ENCODE data around the gene RNF217. TPM values are rescaled to one million over a fixed set of nuclear protein-coding genes. Genes with fewer than 3 reads are reported as not detected.

The RNF217 gene
- total and polyA plus RNA-seq, 2 of the 13 experiments (the other 11 are each of a cell fraction or from before 2014, with no cell fraction given): 2.2 to 2.4 TPM

- TF ChIP-seq, protein P1, sequence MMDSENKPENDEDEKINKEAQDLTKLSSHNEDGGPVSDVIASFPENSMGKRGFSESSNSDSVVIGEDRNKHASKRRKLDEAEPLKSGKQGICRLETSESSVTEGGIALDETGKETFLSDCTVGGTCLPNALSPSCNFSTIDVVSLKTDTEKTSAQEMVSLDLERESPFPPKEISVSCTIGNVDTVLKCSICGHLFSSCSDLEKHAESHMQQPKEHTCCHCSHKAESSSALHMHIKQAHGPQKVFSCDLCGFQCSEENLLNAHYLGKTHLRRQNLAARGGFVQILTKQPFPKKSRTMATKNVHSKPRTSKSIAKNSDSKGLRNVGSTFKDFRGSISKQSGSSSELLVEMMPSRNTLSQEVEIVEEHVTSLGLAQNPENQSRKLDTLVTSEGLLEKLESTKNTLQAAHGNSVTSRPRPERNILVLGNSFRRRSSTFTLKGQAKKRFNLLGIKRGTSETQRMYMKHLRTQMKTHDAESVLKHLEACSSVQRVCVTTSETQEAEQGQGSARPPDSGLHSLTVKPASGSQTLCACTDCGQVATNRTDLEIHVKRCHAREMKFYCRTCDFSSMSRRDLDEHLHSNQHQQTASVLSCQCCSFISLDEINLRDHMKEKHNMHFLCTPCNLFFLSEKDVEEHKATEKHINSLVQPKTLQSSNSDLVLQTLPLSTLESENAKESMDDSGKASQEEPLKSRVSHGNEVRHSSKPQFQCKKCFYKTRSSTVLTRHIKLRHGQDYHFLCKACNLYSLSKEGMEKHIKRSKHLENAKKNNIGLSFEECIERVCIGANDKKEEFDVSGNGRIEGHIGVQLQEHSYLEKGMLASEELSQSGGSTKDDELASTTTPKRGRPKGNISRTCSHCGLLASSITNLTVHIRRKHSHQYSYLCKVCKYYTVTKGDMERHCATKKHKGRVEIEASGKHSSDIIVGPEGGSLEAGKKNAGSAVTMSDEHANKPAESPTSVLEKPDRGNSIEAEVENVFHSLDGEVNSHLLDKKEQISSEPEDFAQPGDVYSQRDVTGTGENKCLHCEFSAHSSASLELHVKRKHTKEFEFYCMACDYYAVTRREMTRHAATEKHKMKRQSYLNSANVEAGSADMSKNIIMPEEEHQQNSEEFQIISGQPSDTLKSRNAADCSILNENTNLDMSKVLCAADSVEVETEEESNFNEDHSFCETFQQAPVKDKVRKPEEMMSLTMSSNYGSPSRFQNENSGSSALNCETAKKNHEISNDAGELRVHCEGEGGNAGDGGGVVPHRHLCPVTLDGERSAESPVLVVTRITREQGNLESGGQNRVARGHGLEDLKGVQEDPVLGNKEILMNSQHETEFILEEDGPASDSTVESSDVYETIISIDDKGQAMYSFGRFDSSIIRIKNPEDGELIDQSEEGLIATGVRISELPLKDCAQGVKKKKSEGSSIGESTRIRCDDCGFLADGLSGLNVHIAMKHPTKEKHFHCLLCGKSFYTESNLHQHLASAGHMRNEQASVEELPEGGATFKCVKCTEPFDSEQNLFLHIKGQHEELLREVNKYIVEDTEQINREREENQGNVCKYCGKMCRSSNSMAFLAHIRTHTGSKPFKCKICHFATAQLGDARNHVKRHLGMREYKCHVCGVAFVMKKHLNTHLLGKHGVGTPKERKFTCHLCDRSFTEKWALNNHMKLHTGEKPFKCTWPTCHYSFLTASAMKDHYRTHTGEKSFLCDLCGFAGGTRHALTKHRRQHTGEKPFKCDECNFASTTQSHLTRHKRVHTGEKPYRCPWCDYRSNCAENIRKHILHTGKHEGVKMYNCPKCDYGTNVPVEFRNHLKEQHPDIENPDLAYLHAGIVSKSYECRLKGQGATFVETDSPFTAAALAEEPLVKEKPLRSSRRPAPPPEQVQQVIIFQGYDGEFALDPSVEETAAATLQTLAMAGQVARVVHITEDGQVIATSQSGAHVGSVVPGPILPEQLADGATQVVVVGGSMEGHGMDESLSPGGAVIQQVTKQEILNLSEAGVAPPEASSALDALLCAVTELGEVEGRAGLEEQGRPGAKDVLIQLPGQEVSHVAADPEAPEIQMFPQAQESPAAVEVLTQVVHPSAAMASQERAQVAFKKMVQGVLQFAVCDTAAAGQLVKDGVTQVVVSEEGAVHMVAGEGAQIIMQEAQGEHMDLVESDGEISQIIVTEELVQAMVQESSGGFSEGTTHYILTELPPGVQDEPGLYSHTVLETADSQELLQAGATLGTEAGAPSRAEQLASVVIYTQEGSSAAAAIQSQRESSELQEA (CRISPR knock-in tag; IDR thresholded peaks at IDR 0.05; ENCODE audit: not compliant biosample characterization): no peak
- peak; percentile 51; the same call in 1 of the 2 replicates for TF ChIP-seq MTA1 (CRISPR knock-in tag; IDR thresholded peaks at IDR 0.05; ENCODE audit: borderline replicate concordance)
- TF ChIP-seq ZNF607 (CRISPR knock-in tag; IDR thresholded peaks at IDR 0.05; ENCODE audit: borderline replicate concordance): no peak
Measured at GRCh38 chr6:124961777-124962638, at the start of gene RNF217 (continued).

Data from HepG2 (cell line).